DND-41 (cell line): ENCODE measurements around the gene PDZD4.

Experiments used
- EZH2 ChIP-seq: IDR thresholded peaks from 3 replicates; pipeline ENCODE4 v1.6.1; 2012; ENCODE audit warnings: borderline replicate concordance, low read depth, mild to moderate bottlenecking, moderate library complexity, low read length, inconsistent platforms; ENCODE audit not compliant: severe bottlenecking
- TF ChIP-seq, protein P1 (sequence below): IDR thresholded peaks from 2 replicates; pipeline ENCODE4 v1.5.1; 2012; ENCODE audit warnings: borderline replicate concordance, low read length, moderate library complexity, mild to moderate bottlenecking; ENCODE audit not compliant: poor library complexity, severe bottlenecking; ENCODE audit errors: extremely low read depth

DNA sequence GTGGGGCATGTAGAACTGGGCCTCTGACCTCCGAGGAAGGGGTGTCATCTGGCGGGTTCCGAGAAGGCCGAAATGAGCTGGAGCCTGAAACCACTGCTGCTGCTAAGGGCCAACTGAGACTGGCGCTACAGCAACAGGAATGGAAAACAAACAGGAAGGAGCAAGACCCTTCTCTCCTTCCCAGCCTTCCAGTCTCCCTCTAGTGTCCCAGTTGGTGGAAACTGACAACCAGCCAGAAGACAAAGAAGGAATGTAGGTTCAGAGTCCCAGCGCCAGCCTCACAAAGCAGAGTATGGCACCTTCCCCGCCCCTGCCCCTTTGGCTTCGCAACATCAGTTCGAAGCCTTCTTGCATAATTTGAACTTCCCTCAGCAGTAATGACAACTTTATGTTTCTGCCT, 24.4 kb upstream of the PDZD4 start:
- TF ChIP-seq, protein P1, sequence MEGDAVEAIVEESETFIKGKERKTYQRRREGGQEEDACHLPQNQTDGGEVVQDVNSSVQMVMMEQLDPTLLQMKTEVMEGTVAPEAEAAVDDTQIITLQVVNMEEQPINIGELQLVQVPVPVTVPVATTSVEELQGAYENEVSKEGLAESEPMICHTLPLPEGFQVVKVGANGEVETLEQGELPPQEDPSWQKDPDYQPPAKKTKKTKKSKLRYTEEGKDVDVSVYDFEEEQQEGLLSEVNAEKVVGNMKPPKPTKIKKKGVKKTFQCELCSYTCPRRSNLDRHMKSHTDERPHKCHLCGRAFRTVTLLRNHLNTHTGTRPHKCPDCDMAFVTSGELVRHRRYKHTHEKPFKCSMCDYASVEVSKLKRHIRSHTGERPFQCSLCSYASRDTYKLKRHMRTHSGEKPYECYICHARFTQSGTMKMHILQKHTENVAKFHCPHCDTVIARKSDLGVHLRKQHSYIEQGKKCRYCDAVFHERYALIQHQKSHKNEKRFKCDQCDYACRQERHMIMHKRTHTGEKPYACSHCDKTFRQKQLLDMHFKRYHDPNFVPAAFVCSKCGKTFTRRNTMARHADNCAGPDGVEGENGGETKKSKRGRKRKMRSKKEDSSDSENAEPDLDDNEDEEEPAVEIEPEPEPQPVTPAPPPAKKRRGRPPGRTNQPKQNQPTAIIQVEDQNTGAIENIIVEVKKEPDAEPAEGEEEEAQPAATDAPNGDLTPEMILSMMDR = no peak
- TF ChIP-seq EZH2 = no peak
